ENCODE data around the gene COL1A1. TPM values are rescaled to one million over a fixed set of nuclear protein-coding genes. Genes with fewer than 3 reads are reported as not detected.
A peak's percentile ranks its signal among the peaks of the same experiment; 100 is the strongest.

Gene COL1A1
- total and polyA plus RNA-seq, 2 of the 13 experiments (the other 11 are each of a cell fraction or from before 2014, with no cell fraction given): 0.05 TPM; not detected in 1

GRCh38 chr17:50148226-50149090 lies 53.0 kb downstream of the COL1A1 start (continued):
- TF ChIP-seq FOSL1 (CRISPR knock-in tag; IDR thresholded peaks at IDR 0.05; ENCODE audit: borderline replicate concordance): no peak
- no peak for TF ChIP-seq ZNF503 (CRISPR knock-in tag; IDR thresholded peaks at IDR 0.05)
- no peak for TF ChIP-seq GATAD1 (CRISPR knock-in tag; IDR thresholded peaks at IDR 0.05)
- no peak for TF ChIP-seq ATF7 (IDR thresholded peaks at IDR 0.05)
- no peak for TF ChIP-seq ATF7 (CRISPR knock-in tag; IDR thresholded peaks at IDR 0.05)
- no peak for TF ChIP-seq ZFP36L1 (CRISPR knock-in tag; IDR thresholded peaks at IDR 0.05)
- no peak for TF ChIP-seq ZBTB49 (CRISPR knock-in tag; IDR thresholded peaks at IDR 0.05; ENCODE audit: borderline replicate concordance)
- TF ChIP-seq HOXA7 (CRISPR knock-in tag; IDR thresholded peaks at IDR 0.05): no peak
- TF ChIP-seq PHF20 (CRISPR knock-in tag; IDR thresholded peaks at IDR 0.05): no peak
- TF ChIP-seq BCL3 (CRISPR knock-in tag; IDR thresholded peaks at IDR 0.05): no peak; the same call in 1 of the 2 replicates
- no peak for TF ChIP-seq ZZZ3 (CRISPR knock-in tag; IDR thresholded peaks at IDR 0.05; ENCODE audit: borderline replicate concordance)
- peak; percentile 10; the same call in 1 of the 2 replicates for TF ChIP-seq ZBTB38 (CRISPR knock-in tag; IDR thresholded peaks at IDR 0.05)
- no peak for TF ChIP-seq SIN3B (IDR thresholded peaks at IDR 0.05; ENCODE audit: low read length)
- TF ChIP-seq, protein P1, sequence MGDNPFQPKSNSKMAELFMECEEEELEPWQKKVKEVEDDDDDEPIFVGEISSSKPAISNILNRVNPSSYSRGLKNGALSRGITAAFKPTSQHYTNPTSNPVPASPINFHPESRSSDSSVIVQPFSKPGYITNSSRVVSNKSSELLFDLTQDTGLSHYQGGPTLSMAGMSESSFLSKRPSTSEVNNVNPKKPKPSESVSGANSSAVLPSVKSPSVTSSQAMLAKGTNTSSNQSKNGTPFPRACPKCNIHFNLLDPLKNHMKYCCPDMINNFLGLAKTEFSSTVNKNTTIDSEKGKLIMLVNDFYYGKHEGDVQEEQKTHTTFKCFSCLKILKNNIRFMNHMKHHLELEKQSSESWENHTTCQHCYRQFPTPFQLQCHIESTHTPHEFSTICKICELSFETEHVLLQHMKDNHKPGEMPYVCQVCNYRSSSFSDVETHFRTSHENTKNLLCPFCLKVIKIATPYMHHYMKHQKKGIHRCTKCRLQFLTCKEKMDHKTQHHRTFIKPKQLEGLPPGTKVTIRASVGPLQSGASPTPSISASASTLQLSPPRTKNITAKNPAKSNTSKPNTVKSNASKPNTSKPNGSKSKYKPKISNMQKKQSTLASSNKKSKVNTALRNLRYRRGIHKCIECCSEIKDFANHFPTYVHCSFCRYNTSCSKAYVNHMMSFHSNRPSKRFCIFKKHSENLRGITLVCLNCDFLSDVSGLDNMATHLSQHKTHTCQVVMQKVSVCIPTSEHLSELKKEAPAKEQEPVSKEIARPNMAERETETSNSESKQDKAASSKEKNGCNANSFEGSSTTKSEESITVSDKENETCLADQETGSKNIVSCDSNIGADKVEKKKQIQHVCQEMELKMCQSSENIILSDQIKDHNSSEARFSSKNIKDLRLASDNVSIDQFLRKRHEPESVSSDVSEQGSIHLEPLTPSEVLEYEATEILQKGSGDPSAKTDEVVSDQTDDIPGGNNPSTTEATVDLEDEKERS (CRISPR knock-in tag; IDR thresholded peaks at IDR 0.05): no peak
- no peak for TF ChIP-seq CBX2 (IDR thresholded peaks at IDR 0.05; ENCODE audit: low read depth, low read length)
- TF ChIP-seq CBX2 (CRISPR knock-in tag; IDR thresholded peaks at IDR 0.05; ENCODE audit: low read depth): no peak
- TF ChIP-seq ZNF251 (CRISPR knock-in tag; IDR thresholded peaks at IDR 0.05): no peak
- peak in 1 of 2 experiments; percentile 15; a peak in 1 of 4 replicates for TF ChIP-seq POLR2A (IDR thresholded peaks at IDR 0.05; ENCODE audit: insufficient read depth in 1 of 2, low read depth in 2 of 2, low read length in 2 of 2)
- no peak for TF ChIP-seq ZBTB26 (CRISPR knock-in tag; IDR thresholded peaks at IDR 0.05; ENCODE audit: borderline replicate concordance)
- TF ChIP-seq ZFP62 (CRISPR knock-in tag; IDR thresholded peaks at IDR 0.05): no peak
